Body of pancreas (tissue), 4 donors: ENCODE results near the gene CTNNA2. TPM values are rescaled to one million over a fixed set of nuclear protein-coding genes. Genes with fewer than 3 reads are reported as not detected.
A peak's percentile ranks its signal among the peaks of the same experiment; 100 is the strongest.

ENCODE experiments used
- ATAC-seq: fragments of 150-250 bp; one replicate; pipeline ENCODE4 v1.9.1; 2016
- DNase-seq, 4 donors: peaks; one replicate each; pipeline ENCODE4 v3.0.0-alpha.2; 2019
- H3K27ac ChIP-seq, 4 donors: fragments of 200-600 bp; sonication (generic); 1 replicate in 3 of 4; 2 replicates in 1 of 4; pipeline versions ENCODE4 v1.5.1 to v1.6.1; 2016 to 2019; ENCODE audit warnings: mild to moderate bottlenecking in 1 of 4, mixed read lengths in 1 of 4, moderate library complexity in 1 of 4
- H3K27me3 ChIP-seq, 2 donors: fragments of 200-600 bp; sonication (generic); one replicate each; pipeline ENCODE4 v1.6.0; 2016; ENCODE audit warnings: mild to moderate bottlenecking in 1 of 2
- H3K36me3 ChIP-seq, 2 donors: fragments of 200-600 bp; sonication (generic); replicated peaks in 1 of 2; 2 replicates each; pipeline ENCODE4 v1.5.1; 2016; ENCODE audit warnings: low read depth in 2 of 2; ENCODE audit not compliant: insufficient read depth in 1 of 2
- H3K4me1 ChIP-seq: fragments of 200-600 bp; sonication (generic); one replicate; pipeline ENCODE4 v1.6.0; 2016
- H3K4me3 ChIP-seq, 2 donors: fragments of 200-600 bp; sonication (generic); 1 replicate in 1 of 2; 2 replicates in 1 of 2; pipeline ENCODE4 v1.5.1; 2016 to 2019
- H3K9me3 ChIP-seq, 3 donors: fragments of 200-600 bp; sonication (generic); 1 replicate in 2 of 3; 2 replicates in 1 of 3; pipeline ENCODE4 v1.5.1; 2016
- POLR2A ChIP-seq, 3 donors: fragments of 450-650 bp; IDR thresholded peaks; one replicate each; pipeline ENCODE4 v1.6.1; 2016; ENCODE audit warnings: antibody characterized with exemption in 3 of 3, mild to moderate bottlenecking in 2 of 3
- WGBS, 2 donors: methylation state at CpG; one replicate each; pipeline ENCODE4 v1.1.5; 2017; 5-methylcytosine and 5-hydroxymethylcytosine counted together
- intact Hi-C: fragments of 100-400 bp; cut with DNase I; formaldehyde crosslinking; loops from one replicate; pipeline ENCODE4 v1.15.1; 2023
- total RNA-seq, 2 donors: library from RNA; depleted of rRNA; stranded (reverse); fragments of >200 nt; gene quantifications; one replicate each; pipeline ENCODE4 v1.1.0, GENCODE V29; 2016
- TF ChIP-seq, protein P1 (sequence below), 7 experiments: fragments of 450-650 bp in 4 of 7; fragments of 200-600 bp in 3 of 7; sonication (generic) in 3 of 7; IDR thresholded peaks; one replicate each; pipeline ENCODE4 v1.5.1; 2016 to 2019; ENCODE audit warnings: antibody characterized with exemption in 7 of 7

The CTNNA2 gene
- 10 to 100 TPM in 1 of 2 donors, under 1 TPM in 1; 0.52 to 29.3 TPM for total RNA-seq

DNA sequence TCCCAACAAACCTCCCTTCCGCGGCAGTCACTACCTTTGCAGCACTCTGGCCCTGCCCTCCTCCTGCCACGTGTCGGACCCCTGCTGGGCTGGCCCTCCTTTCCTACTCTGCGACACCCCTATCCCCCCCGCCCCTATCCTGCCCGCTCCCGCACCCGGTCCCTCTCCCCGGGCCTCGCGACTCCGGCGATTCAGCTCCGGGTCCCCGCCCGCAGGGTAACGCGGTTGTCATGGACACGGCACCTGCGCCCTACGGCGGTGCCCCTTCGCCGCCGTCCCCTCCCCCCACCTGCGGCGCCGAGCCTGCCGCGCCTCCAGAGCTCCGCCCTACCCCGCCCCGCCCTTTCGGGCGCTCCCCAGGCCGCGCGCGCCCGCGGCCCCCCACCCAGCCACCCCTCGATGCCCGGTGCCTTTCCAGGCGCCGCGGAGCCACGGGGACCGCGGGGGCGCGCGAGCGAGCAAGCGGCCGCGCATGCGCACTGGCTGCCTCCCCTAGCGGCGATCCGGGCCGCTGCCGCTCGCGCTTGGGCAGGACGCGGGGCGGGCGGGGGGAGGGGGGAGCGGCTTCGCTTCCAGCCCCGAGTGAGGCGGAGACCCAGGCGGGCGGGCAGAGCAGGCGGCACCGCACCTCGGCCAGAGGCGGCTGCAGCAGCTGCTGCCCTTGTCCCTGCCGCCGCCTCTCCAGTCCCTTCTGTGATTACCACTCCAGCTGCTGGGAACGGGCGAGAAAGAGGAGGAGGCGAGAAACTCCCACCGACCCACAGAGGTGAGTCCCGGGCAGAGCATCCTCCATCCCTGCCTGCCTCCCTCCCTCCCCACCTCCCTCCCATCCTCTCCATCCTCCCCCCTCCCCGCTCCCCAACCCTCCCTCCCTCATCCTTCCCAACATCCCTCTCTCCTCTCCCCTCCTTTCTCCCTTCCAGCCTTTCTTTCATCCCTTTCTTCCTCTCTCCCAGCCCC is at the start of gene CTNNA2:
Gene CTNNA2, plus strand, starts transcription at position 610 of the 960 bp plus-strand sequence.
- no peaks in the 10 kb centered on the region for H3K36me3 ChIP-seq
- DNase-seq (peak; percentile 71 to 82 (median 72)), ATAC-seq (peak; percentile 92)
- intact Hi-C loops = no loop called here
- no peaks in the 10 kb centered on the region for H3K27me3 ChIP-seq
- H3K9me3 ChIP-seq = no peaks in the 10 kb centered on the region
- H3K4me1 ChIP-seq = peaks cover 6% of the 10 kb centered on the region
- no peak for TF ChIP-seq POLR2A (IDR thresholded peaks at IDR 0.05)
- TF ChIP-seq, protein P1, sequence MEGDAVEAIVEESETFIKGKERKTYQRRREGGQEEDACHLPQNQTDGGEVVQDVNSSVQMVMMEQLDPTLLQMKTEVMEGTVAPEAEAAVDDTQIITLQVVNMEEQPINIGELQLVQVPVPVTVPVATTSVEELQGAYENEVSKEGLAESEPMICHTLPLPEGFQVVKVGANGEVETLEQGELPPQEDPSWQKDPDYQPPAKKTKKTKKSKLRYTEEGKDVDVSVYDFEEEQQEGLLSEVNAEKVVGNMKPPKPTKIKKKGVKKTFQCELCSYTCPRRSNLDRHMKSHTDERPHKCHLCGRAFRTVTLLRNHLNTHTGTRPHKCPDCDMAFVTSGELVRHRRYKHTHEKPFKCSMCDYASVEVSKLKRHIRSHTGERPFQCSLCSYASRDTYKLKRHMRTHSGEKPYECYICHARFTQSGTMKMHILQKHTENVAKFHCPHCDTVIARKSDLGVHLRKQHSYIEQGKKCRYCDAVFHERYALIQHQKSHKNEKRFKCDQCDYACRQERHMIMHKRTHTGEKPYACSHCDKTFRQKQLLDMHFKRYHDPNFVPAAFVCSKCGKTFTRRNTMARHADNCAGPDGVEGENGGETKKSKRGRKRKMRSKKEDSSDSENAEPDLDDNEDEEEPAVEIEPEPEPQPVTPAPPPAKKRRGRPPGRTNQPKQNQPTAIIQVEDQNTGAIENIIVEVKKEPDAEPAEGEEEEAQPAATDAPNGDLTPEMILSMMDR (IDR thresholded peaks at IDR 0.05) = peak in 6 of 7 experiments; percentile 14 to 65 (median 51)
- 2 to 6% methylated on average over 16 to 66 of the region's 87 CpGs for WGBS, 2 donors
- H3K4me3 ChIP-seq = peak within 1 kb of the TSS in 1 of 2 donors; percentile 20
- H3K27ac ChIP-seq = no peak within 1 kb of the TSS

DNA sequence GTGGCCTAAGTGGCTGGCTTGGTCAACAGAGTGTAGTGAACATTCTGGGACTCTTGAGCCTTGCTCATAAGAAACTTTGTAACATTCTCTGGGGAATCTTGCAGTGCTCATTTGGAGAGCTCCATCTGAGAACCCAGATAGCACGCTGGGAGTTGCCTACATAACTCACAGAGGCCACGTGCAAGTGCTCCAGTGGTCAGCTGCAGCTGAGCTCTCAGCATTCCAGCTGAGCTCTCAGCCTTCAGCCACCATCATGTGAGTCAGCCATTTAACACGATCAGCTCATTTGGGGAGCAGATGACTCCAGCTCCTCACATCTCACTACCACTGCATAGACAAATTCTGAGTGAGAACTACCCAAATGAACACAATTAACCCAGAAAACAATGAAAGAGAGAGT is 25.5 kb upstream of the CTNNA2 start:
- WGBS, 2 donors = 35 to 67% methylated on average over 3 of the region's 3 CpGs
- Histone ChIP-seq H3K4me3 (no peak overlapping the region), H3K27me3 (no peaks in the 10 kb centered on the region), H3K27ac (no peak overlapping the region), H3K9me3 (no peaks in the 10 kb centered on the region), H3K4me1 (no peaks in the 10 kb centered on the region), H3K36me3 (no peaks in the 10 kb centered on the region)
- intact Hi-C loops = no loop called here
- DNase-seq (no peak), ATAC-seq (no peak)
- TF ChIP-seq POLR2A (IDR thresholded peaks at IDR 0.05) = no peak
- TF ChIP-seq, protein P1 (IDR thresholded peaks at IDR 0.05) = no peak

DNA sequence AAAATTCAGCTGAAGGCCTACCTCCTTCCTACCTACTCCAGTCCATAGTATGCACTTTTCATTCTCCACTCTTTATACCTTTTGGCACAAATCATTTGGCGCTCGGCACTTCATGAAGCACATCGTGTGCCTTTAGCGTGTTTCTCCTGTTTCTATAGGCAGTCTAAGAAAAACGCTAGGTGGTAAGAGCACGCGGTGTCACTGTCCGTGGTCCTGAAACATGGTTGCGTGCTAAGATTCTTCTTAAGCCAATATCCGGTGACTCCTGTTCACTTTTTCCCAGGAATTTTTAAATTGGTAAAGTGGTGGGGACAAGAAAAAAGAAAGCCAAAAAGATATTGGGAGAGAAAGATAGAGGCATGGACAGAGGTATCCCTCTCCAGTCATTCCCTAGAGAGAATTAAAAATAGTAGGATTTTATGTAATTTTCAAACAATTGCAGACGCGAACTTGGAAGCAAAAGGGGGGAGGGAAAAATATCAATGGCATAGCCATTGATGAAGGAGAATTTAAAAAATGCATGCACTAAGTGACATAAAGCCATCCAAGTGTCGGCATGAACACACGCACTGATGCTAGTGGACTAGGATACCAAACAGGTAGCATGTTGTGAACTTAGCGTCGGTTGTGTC is 1.4 kb upstream of the CTNNA2 start:
- intact Hi-C loops = no loop called here
- Histone ChIP-seq H3K36me3 (no peaks in the 10 kb centered on the region), H3K27me3 (no peaks in the 10 kb centered on the region), H3K4me3 (no peak overlapping the region), H3K27ac (no peak overlapping the region), H3K4me1 (peaks cover 6% of the 10 kb centered on the region), H3K9me3 (no peaks in the 10 kb centered on the region)
- WGBS, 2 donors = 16 to 17% methylated on average over 16 of the region's 16 CpGs
- DNase-seq = peak; percentile 52 to 74 (median 62)
- TF ChIP-seq POLR2A (IDR thresholded peaks at IDR 0.05) = no peak
- TF ChIP-seq, protein P1 (IDR thresholded peaks at IDR 0.05) = no peak
- ATAC-seq = peak; percentile 47

DNA sequence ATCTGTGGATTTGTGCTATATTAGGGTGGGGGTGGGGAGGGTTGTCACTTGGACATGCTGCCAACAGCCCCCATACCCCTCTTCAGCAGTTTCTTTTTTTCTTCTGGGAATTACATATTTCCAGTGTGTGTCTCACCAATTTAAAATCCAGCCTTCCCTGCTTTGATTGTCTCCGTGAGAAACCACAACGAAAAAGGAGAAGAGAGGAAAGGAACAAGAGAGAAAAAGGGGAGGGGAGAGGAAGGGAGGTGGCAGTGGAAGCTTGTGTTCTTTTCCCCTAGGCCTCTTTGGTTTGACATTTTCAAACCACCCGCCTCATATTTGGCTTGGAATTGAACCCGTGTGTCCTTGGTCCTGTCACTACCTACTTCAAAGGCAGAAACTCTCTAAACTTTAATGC is 860 bp downstream of the CTNNA2 start:
- Histone ChIP-seq H3K36me3 (no peaks in the 10 kb centered on the region), H3K4me1 (peaks cover 6% of the 10 kb centered on the region), H3K9me3 (no peaks in the 10 kb centered on the region), H3K27me3 (no peaks in the 10 kb centered on the region), H3K27ac (no peak overlapping the region), H3K4me3 (no peak overlapping the region)
- TF ChIP-seq, protein P1 (IDR thresholded peaks at IDR 0.05) = no peak
- no peak for TF ChIP-seq POLR2A (IDR thresholded peaks at IDR 0.05)
- DNase-seq (no peak), ATAC-seq (no peak)
- 23 to 24% methylated on average over 4 of the region's 4 CpGs for WGBS, 2 donors
- intact Hi-C loops = no loop called here
